ENCODE data around the gene BLOC1S3. TPM values are rescaled to one million over a fixed set of nuclear protein-coding genes. Genes with fewer than 3 reads are reported as not detected.

BLOC1S3 gene
- polyA plus RNA-seq, 1 experiment: 7.0 TPM

DNA sequence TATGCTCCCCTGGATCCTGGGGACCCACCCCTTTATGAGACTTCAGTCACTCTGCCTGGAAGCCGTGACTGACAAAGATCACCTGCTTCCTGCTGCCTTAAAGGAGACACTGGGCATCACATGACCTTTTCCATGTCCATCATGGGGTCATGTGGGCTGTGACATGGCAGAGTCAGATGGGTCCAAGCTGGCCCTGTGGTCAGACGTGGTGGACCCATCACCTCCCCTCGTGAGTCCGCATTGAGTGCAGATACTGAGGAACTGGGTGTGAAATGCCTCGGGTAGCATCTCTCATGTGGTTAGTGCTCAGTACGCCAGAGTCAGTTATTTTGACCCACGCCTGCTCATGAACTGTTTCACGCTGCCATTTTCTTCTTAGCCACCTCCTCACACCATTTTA lies 44.9 kb upstream of the BLOC1S3 start:
- no peak for DNase-seq (ENCODE audit: low read depth, low spot score)
- Histone ChIP-seq H3K27ac (ENCODE audit: low read depth, low read length) (no peak overlapping the region), H3K4me3 (ENCODE audit: low read depth, low read length) (no peak overlapping the region), H3K27me3 (ENCODE audit: control insufficient read depth, insufficient read depth, low read length) (no peaks in the 10 kb centered on the region), H3K9me3 (ENCODE audit: control insufficient read depth, insufficient read depth, low read length) (no peaks in the 10 kb centered on the region)
- TF ChIP-seq, protein P1, sequence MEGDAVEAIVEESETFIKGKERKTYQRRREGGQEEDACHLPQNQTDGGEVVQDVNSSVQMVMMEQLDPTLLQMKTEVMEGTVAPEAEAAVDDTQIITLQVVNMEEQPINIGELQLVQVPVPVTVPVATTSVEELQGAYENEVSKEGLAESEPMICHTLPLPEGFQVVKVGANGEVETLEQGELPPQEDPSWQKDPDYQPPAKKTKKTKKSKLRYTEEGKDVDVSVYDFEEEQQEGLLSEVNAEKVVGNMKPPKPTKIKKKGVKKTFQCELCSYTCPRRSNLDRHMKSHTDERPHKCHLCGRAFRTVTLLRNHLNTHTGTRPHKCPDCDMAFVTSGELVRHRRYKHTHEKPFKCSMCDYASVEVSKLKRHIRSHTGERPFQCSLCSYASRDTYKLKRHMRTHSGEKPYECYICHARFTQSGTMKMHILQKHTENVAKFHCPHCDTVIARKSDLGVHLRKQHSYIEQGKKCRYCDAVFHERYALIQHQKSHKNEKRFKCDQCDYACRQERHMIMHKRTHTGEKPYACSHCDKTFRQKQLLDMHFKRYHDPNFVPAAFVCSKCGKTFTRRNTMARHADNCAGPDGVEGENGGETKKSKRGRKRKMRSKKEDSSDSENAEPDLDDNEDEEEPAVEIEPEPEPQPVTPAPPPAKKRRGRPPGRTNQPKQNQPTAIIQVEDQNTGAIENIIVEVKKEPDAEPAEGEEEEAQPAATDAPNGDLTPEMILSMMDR (IDR thresholded peaks at IDR 0.05; ENCODE audit: low read depth, low read length): no peak
- ChIA-PET POLR2A (no interaction called here), CTCF (interaction anchor here (1.0 kb wide), 1 partner anchor 8 kb away, joined by 4 read pairs; no protein-coding TSS in a partner anchor)

DNA sequence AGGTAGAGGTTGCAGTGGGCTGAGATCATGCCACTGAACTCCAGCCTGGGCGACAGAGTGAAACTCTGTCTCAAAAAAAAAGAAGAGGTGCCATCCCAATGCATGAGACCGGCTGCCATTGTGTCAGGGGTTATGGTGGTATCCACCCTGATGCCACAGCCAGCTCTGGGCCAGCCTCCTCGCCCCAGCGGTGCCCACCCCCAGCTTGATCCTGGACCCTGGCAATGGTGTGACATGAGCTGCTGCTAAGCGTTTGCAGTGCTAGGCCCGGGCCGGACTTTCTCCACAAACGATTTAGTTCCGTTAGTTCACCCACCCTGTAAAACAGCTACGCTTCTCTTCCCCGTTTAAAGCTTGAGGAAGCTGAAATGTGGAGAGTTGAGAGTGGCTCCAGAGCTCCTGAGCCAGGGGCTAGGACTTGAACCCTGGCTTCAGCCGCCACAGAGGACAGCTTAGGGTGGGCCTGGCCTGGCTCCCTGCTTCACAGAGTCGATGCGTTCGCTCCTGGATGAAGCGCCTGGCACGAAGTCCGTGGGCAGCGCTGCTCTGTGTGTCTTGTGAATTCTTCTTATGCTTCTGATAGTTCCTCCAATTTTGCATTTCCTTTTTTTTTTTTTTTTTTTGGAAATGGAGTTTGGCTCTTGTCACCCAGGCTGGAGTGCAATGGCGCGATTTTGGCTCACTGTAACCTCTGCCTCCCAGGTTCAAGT lies 43.3 kb upstream of the BLOC1S3 start:
- DNase-seq (ENCODE audit: low read depth, low spot score): no peak
- Histone ChIP-seq H3K9me3 (ENCODE audit: control insufficient read depth, insufficient read depth, low read length) (no peaks in the 10 kb centered on the region), H3K4me3 (ENCODE audit: low read depth, low read length) (no peak overlapping the region), H3K27me3 (ENCODE audit: control insufficient read depth, insufficient read depth, low read length) (no peaks in the 10 kb centered on the region), H3K27ac (ENCODE audit: low read depth, low read length) (no peak overlapping the region)
- ChIA-PET POLR2A (no interaction called here), CTCF (no interaction called here)
- TF ChIP-seq, protein P1 (IDR thresholded peaks at IDR 0.05; ENCODE audit: low read depth, low read length): no peak

DNA sequence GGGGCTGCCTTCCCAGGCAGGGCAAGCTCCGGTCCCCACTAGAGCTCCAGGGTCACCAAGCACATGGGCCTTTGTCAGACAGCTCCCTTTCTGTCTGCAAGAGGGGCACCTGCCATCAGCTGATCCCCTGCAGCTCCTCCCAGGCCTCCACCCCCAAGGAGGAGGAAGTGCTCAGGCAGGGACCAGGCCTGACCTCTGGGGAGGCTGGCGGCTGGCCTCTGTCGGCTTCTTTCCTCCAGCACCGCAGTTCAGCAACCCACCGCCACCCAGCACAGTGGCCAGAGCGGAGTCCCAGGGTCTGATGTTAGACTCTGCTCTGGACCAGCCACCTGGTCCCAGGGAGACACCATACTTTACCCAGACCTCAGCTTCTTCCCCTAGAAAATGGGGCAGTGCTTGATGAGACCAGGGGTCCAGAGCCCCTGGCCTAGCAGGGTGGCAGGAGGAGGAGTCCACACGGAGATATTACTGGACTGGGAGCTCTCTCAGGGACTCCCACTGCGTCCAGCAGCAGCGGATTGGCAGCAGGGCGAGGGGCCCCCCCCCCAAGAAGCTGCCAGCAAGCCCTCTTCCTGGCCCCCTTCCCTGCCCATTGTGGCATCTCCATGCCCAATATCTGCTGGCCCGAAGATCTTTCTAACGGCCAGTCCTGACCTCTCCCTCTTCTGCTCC lies 41.9 kb upstream of the BLOC1S3 start:
- ChIA-PET CTCF (interaction anchor here (1.4 kb wide), 1 partner anchor 10 kb away, joined by 8 read pairs; no protein-coding TSS in a partner anchor), POLR2A (no interaction called here)
- no peaks in the 10 kb centered on the region for H3K27me3 ChIP-seq (ENCODE audit: control insufficient read depth, insufficient read depth, low read length)
- DNase-seq (ENCODE audit: low read depth, low spot score): no peak
- no peak overlapping the region for H3K27ac ChIP-seq (ENCODE audit: low read depth, low read length)
- H3K4me3 ChIP-seq (ENCODE audit: low read depth, low read length): no peak overlapping the region
- TF ChIP-seq, protein P1 (IDR thresholded peaks at IDR 0.05; ENCODE audit: low read depth, low read length): no peak
- no peaks in the 10 kb centered on the region for H3K9me3 ChIP-seq (ENCODE audit: control insufficient read depth, insufficient read depth, low read length)

DNA sequence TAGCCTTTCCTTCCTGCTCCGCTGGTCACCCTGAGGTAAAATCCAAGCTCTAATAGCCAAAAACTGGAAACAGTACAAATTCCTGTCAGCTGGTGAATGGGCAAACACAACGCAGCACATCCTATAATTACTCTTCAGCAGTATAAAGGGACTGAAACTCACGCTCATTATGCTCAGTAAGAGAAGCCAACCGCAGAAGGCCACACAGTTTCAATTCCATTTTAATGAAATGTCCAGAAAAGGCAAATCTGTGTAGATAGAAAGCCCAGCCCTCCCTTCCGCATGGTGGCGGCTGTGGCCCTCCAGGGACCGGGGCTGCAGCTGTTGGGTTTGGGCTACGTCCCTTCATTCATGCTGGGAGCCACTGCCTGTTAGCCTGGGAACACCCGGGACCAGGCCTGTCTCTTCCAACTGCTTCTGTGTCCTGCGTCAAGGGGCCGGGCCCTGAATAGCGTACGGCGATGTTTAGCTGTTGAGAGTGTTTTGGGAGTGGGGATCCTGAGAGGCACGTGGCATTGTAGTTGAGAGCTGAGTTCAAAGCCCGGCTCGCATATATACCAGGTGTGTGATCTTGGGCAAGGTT lies 41.3 kb upstream of the BLOC1S3 start:
- H3K27ac ChIP-seq (ENCODE audit: low read depth, low read length): no peak overlapping the region
- TF ChIP-seq, protein P1 (IDR thresholded peaks at IDR 0.05; ENCODE audit: low read depth, low read length): no peak
- no peak overlapping the region for H3K4me3 ChIP-seq (ENCODE audit: low read depth, low read length)
- H3K9me3 ChIP-seq (ENCODE audit: control insufficient read depth, insufficient read depth, low read length): no peaks in the 10 kb centered on the region
- DNase-seq (ENCODE audit: low read depth, low spot score): no peak
- POLR2A ChIA-PET: no interaction called here
- H3K27me3 ChIP-seq (ENCODE audit: control insufficient read depth, insufficient read depth, low read length): no peaks in the 10 kb centered on the region
- CTCF ChIA-PET: interaction anchor here (1.1 to 1.4 kb wide), 2 partner anchors 11 to 14 kb away, joined by 5 to 8 read pairs; no protein-coding TSS in a partner anchor

DNA sequence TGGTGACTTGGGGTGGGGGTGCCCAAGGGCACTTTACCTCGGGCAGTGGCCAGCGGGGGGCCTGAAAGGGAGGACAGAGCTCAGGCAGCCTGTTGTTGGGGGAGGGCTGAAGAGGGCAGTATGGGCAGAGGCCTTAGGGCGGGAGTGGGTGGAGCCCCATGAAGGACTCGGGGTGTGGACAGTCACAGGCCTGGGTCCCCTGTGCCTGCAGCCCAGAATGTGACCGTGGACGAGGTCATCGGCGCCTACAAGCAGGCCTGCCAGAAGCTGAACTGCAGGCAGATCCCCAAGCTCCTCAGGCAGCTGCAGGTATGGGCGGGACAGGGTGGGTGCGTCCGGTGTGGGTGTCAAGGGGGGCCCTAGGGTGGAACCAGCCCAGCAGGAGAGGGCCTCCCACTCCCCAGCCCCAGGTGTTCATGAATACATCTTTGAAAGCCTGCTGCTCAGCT lies 40.3 kb upstream of the BLOC1S3 start:
- no peak overlapping the region for H3K4me3 ChIP-seq (ENCODE audit: low read depth, low read length)
- no peak overlapping the region for H3K27ac ChIP-seq (ENCODE audit: low read depth, low read length)
- no peaks in the 10 kb centered on the region for H3K27me3 ChIP-seq (ENCODE audit: control insufficient read depth, insufficient read depth, low read length)
- TF ChIP-seq, protein P1 (IDR thresholded peaks at IDR 0.05; ENCODE audit: low read depth, low read length): no peak
- no peaks in the 10 kb centered on the region; the same call in 1 of the 2 replicates for H3K9me3 ChIP-seq (ENCODE audit: control insufficient read depth, insufficient read depth, low read length)
- CTCF ChIA-PET: interaction anchor here (1.1 kb wide), 1 partner anchor 15 kb away, joined by 5 read pairs; no protein-coding TSS in a partner anchor
- DNase-seq (ENCODE audit: low read depth, low spot score): no peak
- POLR2A ChIA-PET: no interaction called here

All from AG04450 (cell line).